Measurements from ENCODE around the gene CYTH3. TPM values are rescaled to one million over a fixed set of nuclear protein-coding genes. Genes with fewer than 3 reads are reported as not detected.

The CYTH3 gene
- total RNA-seq, 1 experiment from 2014 or later, result 47.8 TPM

DNA sequence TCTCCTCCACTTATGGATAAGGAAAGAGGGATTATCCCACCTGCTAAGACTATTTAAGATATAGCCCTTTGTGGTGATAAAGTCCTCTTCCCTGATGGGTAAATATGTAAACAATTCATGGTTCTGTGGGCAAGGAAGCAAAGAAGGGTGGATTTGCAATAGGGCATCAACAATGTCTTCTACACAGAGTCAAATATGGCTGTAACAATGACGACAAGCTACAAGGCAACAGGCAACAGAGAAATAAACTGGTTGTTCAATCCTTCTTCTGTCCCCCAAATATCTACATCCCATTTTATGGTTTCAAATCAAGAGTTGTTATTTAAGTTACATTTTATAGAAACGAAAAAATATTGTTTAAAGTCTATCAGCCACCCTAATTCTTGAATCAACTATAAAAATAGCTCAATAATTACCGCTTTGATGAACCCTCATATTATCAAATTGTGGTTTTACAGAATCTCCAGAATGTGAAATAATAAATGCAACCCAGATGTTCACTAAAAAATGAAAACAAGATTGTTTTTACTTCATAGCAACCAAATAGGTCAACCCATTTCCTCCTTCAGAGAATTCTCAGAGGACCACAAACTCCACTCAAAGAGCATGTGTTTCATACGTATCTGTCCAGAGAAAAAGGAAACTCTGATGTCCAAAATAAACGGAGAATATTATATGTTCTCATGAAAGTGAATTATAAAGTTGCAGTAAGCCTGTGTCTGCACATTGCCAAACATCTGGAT lies 13.8 kb downstream of the CYTH3 start:
- no peak overlapping the region for H3K4me3 ChIP-seq
- peak in 1 of 2 experiments; percentile 69 for DNase-seq (ENCODE audit: low read depth in 1 of 2, low spot score in 2 of 2)
- no peaks in the 10 kb centered on the region for H3K27me3 ChIP-seq (replicated peaks)
- no peaks in the 10 kb centered on the region for H3K9me3 ChIP-seq (replicated peaks)
- peaks cover 6% of the 10 kb centered on the region; the same call in 1 of the 2 replicates for H3K36me3 ChIP-seq
- H3K27ac ChIP-seq, result peak overlapping the region; percentile 87
- peaks cover 67% of the 10 kb centered on the region for H3K4me1 ChIP-seq (replicated peaks)

DNA sequence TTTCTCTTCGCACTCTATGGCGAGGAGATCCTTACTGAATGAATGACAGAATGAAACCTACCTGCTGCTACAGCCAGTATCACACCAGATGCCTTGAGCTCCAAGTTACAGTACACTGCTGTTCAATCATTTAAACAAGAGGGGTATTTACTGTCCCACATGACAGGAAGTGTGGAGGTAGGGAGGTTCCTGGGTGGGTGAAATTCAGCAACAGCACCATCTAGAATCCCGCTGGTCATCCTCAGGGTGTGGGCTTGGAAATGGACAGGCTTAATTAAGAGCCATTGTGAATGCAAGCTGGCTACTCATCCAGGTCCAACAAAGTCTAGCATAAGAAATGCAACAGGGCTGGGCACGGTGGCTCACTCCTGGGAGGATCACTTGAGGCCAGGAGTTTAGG lies 14.7 kb downstream of the CYTH3 start:
- no peak for DNase-seq (ENCODE audit: low read depth in 1 of 2, low spot score in 2 of 2)
- Histone ChIP-seq H3K9me3 (replicated peaks) (no peaks in the 10 kb centered on the region), H3K4me1 (replicated peaks) (peaks cover 76% of the 10 kb centered on the region), H3K36me3 (no peaks in the 10 kb centered on the region), H3K4me3 (no peak overlapping the region), H3K27me3 (replicated peaks) (no peaks in the 10 kb centered on the region), H3K27ac (peak overlapping the region; percentile 87)

DNA sequence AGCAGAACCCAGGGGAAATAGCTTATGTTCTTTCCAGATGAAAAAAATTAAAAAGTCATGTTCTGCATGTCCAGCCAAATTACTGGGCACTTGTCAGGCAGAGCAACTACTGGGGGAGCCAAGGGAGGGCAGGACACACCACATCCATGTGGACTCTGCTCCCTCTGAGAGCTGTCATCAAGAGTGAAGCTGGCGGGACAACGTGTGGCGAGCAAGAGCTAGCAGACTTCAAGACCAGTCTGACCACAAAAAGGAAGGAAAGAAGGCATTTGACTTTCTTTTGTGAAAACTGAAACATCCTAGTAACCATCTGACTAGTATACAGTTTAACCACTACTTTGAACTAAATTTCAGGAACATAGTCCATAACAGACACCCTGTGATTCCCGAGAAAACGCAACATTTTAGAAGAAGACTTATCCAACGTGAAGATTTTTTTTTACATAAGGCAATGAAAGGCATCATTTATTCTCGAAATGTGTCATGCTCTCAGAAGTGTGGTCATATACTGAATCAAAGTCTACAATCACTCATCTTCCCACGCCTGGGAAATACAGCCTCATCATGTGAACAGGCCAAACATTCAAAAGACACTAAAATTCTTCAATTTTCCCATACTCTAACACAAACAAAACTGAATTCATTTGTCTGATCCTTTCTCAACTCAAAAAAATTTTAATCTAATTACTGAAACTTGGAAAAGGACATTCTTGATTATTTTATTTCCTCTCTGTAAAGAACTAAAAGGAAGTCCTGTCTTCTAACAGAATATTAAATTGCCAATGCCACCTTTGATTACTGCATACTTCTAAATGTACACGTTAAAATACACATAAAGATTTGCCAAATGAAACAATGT lies 15.5 kb downstream of the CYTH3 start:
- DNase-seq (ENCODE audit: low read depth in 1 of 2, low spot score in 2 of 2), result peak; percentile 62 to 75
- peaks cover 84% of the 10 kb centered on the region for H3K4me1 ChIP-seq (replicated peaks)
- peak overlapping the region; percentile 87 for H3K27ac ChIP-seq
- H3K9me3 ChIP-seq (replicated peaks), result no peaks in the 10 kb centered on the region
- no peaks in the 10 kb centered on the region for H3K36me3 ChIP-seq
- H3K4me3 ChIP-seq, result no peak overlapping the region
- H3K27me3 ChIP-seq (replicated peaks), result no peaks in the 10 kb centered on the region

DNA sequence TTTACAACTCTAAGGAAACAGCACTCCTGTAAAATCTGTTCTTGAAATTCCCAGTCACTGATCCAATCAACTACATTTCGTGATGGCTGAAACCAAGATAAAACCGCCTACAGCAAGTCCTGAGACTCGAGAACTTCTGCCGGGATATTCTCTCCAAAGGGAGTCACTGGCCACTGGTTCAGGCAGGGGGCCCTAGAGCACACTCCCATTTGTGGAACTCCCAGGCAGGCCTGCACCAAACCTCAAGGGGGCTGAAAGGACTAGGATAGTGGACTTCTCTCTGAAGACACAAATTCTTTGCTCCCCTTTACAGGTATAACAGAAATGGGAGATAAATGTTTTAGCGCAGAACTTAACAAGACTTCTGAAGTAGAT lies 16.3 kb downstream of the CYTH3 start:
- Histone ChIP-seq H3K27me3 (replicated peaks) (no peaks in the 10 kb centered on the region), H3K36me3 (no peaks in the 10 kb centered on the region), H3K9me3 (replicated peaks) (no peaks in the 10 kb centered on the region), H3K27ac (peak overlapping the region; percentile 87), H3K4me1 (replicated peaks) (peaks cover 91% of the 10 kb centered on the region), H3K4me3 (no peak overlapping the region)
- DNase-seq (ENCODE audit: low read depth in 1 of 2, low spot score in 2 of 2), result no peak

DNA sequence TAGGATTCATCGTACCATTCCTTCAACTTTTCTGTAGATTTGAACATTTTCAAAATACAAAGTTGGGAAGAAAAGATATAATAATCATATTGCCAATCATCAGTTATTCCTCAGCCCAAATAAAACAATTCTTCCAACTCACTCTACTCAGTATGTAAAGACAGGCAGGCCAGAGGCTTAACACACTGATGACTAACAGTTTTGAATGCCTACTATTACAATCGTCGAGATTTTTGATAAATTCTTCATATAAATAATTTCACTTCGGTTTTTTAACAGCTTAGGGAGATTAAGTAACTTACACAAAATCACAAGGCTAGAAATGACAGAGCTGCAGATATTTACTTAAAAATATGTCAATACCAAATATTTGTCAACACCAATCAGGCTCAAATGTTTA lies 17.6 kb downstream of the CYTH3 start:
- Histone ChIP-seq H3K27ac (peak overlapping the region; percentile 80), H3K4me1 (replicated peaks) (peaks cover 94% of the 10 kb centered on the region), H3K4me3 (no peak overlapping the region), H3K36me3 (no peaks in the 10 kb centered on the region), H3K27me3 (replicated peaks) (no peaks in the 10 kb centered on the region), H3K9me3 (replicated peaks) (no peaks in the 10 kb centered on the region)
- DNase-seq (ENCODE audit: low read depth in 1 of 2, low spot score in 2 of 2), result no peak

DNA sequence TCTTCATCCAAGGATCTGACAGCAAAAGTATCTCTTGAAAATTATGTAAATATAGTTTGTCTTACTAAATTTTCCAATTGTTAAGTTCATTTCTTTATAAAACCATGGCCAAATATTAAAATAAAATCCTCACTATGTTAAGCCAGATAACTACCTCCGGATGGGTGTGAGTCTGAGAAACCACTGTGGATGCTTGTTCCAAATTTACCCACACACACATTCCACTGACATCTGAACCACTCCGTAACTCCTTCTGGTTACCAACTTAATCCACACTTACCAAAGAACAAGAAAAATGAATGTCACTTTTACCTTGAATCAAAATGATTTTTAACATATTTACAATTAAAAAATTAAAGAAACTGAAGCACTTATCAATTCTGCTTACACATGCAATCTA lies 19.7 kb downstream of the CYTH3 start:
- peak overlapping the region; percentile 80 for H3K27ac ChIP-seq
- no peaks in the 10 kb centered on the region for H3K27me3 ChIP-seq (replicated peaks)
- H3K9me3 ChIP-seq (replicated peaks), result no peaks in the 10 kb centered on the region
- no peaks in the 10 kb centered on the region for H3K36me3 ChIP-seq
- peaks cover 98% of the 10 kb centered on the region for H3K4me1 ChIP-seq (replicated peaks)
- DNase-seq (ENCODE audit: low read depth in 1 of 2, low spot score in 2 of 2), result no peak
- no peak overlapping the region for H3K4me3 ChIP-seq

DNA sequence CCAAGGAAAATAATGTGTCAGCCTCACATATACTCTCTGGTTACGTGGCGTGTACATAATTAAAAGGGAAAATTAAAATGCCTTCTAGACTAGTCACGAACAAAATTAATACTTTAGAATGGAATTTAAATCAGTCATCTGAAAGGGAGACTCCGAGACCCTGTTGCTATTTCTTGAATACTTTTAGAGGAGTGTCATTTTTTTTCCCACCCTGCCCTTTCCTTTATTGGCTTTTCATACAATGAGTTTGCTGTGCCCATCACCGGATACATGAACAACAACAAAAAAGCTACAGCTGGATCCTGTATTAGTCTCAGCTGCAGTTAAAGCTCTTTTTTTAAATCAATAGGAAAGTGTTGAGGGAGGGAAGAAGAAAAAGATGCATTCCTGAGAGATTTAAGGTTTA lies 20.1 kb downstream of the CYTH3 start:
- no peaks in the 10 kb centered on the region for H3K27me3 ChIP-seq (replicated peaks)
- H3K4me3 ChIP-seq, result no peak overlapping the region
- peak overlapping the region; percentile 80 for H3K27ac ChIP-seq
- no peaks in the 10 kb centered on the region for H3K36me3 ChIP-seq
- peaks cover 98% of the 10 kb centered on the region for H3K4me1 ChIP-seq (replicated peaks)
- H3K9me3 ChIP-seq (replicated peaks), result no peaks in the 10 kb centered on the region
- peak in 1 of 2 experiments; percentile 80 for DNase-seq (ENCODE audit: low read depth in 1 of 2, low spot score in 2 of 2)

DNA sequence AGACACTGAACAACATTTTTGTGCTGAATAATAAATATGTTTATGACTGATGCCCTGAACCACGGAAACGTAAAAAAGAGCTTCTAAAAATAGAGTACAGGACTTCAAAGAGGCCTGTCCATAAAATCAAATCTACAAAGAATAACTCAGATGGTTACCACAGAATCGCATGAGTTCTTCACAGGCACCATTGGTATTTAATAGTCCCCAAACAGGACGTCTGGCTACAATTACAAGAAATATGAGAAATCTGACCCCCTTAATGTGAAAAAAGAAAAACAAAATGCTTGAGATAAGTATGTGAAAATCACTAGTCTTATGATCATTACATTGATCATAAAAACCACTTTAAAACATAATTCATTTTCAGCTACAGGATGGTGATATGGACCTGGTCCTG lies 20.8 kb downstream of the CYTH3 start:
- Histone ChIP-seq H3K27ac (peak overlapping the region; percentile 80), H3K27me3 (replicated peaks) (no peaks in the 10 kb centered on the region), H3K4me3 (no peak overlapping the region), H3K4me1 (replicated peaks) (peaks cover 98% of the 10 kb centered on the region), H3K9me3 (replicated peaks) (no peaks in the 10 kb centered on the region), H3K36me3 (no peaks in the 10 kb centered on the region)
- DNase-seq (ENCODE audit: low read depth in 1 of 2, low spot score in 2 of 2), result peak in 1 of 2 experiments; percentile 61

DNA sequence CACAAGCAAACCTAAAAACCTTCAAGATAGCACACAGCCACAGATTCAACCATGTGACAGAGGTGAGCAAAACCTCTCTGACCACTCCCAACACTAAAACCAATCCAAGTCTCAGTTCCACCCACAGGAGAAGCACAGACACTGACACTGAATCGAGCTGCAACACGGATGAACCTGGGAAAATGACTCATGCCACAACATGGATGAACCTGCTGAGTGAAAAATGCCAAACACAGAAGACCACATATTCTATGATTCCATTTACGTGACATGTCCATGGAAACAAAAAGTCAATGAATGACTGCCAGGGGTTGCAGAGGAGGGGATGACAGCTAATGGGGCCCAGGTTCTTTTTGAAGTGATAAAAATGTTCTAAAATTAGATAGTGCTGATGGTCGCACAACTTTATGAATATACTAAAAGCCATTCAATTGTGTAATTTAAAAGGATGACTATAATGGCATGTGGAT lies 22.0 kb downstream of the CYTH3 start:
- Histone ChIP-seq H3K36me3 (no peaks in the 10 kb centered on the region), H3K27ac (peak overlapping the region; percentile 80; the same call in 1 of the 2 replicates), H3K27me3 (replicated peaks) (no peaks in the 10 kb centered on the region), H3K4me1 (replicated peaks) (peaks cover 99% of the 10 kb centered on the region), H3K9me3 (replicated peaks) (no peaks in the 10 kb centered on the region), H3K4me3 (no peak overlapping the region)
- no peak for DNase-seq (ENCODE audit: low read depth in 1 of 2, low spot score in 2 of 2)

DNA sequence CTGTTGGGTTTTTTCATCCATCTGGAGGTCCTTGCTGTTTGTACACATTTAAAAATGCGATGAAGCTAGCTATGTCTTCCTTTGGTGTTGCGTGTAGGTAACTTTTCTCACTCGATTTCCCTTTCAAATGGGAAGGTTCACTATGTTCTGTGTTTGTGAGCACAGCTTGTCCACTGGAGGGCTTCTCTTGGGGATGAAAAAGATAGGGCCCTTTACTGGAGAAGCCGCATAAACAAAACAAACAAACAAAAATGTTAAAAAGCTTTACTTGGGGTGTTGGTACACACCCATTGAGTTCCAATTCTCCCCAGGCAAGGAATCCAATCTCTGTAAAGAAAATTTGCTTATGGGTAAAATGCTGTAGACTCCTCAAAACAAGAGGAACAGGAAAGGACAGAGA lies 23.4 kb downstream of the CYTH3 start:
- H3K27me3 ChIP-seq (replicated peaks), result no peaks in the 10 kb centered on the region
- no peaks in the 10 kb centered on the region for H3K9me3 ChIP-seq (replicated peaks)
- no peaks in the 10 kb centered on the region for H3K36me3 ChIP-seq
- H3K4me3 ChIP-seq, result no peak overlapping the region
- H3K27ac ChIP-seq, result peak overlapping the region; percentile 52
- peaks cover 89% of the 10 kb centered on the region for H3K4me1 ChIP-seq (replicated peaks)
- no peak for DNase-seq (ENCODE audit: low read depth in 1 of 2, low spot score in 2 of 2)

DNA sequence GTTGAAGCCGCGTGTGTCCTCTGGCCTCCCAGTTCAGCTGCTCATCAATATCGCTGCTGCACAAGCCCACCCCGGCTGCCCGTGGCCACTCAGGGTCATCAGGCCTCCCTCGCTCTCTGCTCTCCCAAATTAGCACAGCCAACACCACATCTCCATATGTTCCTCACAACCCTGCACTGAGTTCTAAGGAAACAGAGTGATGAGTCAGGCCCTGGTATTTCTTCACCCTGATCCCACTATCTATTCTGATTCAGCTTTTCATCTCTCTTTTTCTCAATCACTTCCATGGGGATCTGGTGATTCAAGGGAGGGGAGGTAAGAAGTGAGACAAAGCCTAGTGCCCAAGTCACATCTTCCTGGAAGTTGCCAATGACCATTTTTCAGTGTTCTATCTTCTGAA lies 23.8 kb downstream of the CYTH3 start:
- no peaks in the 10 kb centered on the region for H3K36me3 ChIP-seq
- H3K9me3 ChIP-seq (replicated peaks), result no peaks in the 10 kb centered on the region
- H3K4me3 ChIP-seq, result no peak overlapping the region
- peak; percentile 64 to 83 for DNase-seq (ENCODE audit: low read depth in 1 of 2, low spot score in 2 of 2)
- H3K27ac ChIP-seq, result peak overlapping the region; percentile 52
- H3K4me1 ChIP-seq (replicated peaks), result peaks cover 85% of the 10 kb centered on the region
- H3K27me3 ChIP-seq (replicated peaks), result no peaks in the 10 kb centered on the region

DNA sequence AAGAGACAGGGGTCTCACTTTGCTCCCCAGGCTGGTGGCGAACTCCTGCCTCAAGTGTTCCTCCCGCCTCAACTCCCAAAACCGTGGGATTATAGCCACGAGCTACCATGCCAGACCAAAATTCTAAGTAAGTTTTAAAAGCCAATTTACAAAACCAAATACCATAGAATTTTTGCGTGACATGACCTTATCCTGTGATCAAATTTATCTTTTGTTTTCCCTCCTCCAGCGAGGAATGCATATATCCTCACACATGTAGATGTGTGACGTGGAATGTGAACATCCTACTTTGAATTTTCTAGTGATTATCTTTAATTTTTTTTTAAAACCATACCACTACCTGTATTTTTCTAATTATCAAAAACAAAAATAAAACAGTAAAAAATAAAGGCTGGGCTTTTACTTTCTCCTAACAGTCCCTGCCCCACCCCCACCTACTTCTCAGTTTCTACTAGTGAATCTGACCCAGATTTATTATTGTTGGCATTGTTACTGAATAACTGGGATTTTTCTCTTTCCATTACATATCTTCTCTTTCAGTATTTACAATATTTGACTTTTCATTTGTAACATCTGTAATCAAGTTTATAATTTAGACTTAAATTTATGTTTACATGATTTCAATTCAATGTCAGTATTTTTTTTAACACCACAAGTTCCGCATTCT lies 26.0 kb downstream of the CYTH3 start:
- no peaks in the 10 kb centered on the region for H3K9me3 ChIP-seq (replicated peaks)
- peak overlapping the region; percentile 76 for H3K27ac ChIP-seq
- no peaks in the 10 kb centered on the region for H3K36me3 ChIP-seq
- peaks cover 71% of the 10 kb centered on the region for H3K4me1 ChIP-seq (replicated peaks)
- no peaks in the 10 kb centered on the region for H3K27me3 ChIP-seq (replicated peaks)
- peak in 1 of 2 experiments; percentile 88 for DNase-seq (ENCODE audit: low read depth in 1 of 2, low spot score in 2 of 2)
- no peak overlapping the region for H3K4me3 ChIP-seq

DNA sequence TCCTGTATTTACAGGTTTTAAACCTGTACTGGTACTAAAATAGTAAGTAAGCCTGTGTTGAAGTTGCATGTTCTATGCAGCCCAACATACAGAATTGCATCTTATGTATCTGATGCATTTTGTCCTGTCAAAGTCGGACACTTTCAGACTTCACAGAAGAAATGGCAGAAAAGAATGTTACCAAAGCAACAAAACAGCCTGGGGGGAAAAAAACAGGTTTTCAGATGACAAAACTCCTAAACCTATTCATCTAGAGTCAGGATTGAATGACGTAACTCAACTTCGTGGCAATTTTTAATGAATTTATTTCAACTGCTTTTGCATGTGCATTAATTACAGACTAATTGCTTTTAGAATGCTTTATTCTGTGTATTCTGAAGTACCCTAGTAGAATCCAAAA lies 28.4 kb downstream of the CYTH3 start:
- Histone ChIP-seq H3K27me3 (replicated peaks) (no peaks in the 10 kb centered on the region), H3K4me1 (replicated peaks) (peaks cover 58% of the 10 kb centered on the region), H3K4me3 (no peak overlapping the region), H3K27ac (no peak overlapping the region), H3K36me3 (no peaks in the 10 kb centered on the region), H3K9me3 (replicated peaks) (no peaks in the 10 kb centered on the region)
- DNase-seq (ENCODE audit: low read depth in 1 of 2, low spot score in 2 of 2), result no peak

DNA sequence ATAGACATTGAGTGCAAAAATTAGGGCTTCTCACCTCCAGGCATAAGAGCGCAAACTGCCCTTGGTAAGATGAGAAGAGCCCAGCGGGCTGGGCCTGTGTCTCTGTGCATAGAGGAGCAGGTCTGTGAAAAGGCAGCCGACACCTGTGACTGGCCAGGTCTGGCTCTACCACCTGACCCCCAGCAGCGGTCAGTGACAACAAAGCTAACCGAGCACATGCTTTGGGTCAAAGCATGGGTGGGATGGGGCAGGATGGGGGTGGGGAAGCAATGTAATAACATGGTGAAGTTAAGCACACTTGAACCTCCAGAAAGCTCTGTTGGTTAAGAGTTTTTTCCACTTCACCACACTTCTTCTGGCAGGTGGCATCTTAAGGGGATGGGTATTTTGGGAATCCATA lies 29.3 kb downstream of the CYTH3 start:
- Histone ChIP-seq H3K36me3 (no peaks in the 10 kb centered on the region), H3K4me1 (replicated peaks) (peaks cover 49% of the 10 kb centered on the region), H3K9me3 (replicated peaks) (no peaks in the 10 kb centered on the region), H3K27ac (no peak overlapping the region), H3K27me3 (replicated peaks) (no peaks in the 10 kb centered on the region), H3K4me3 (no peak overlapping the region)
- DNase-seq (ENCODE audit: low read depth in 1 of 2, low spot score in 2 of 2), result no peak
